Right renal cortex interstitium (tissue), 3 donors: ENCODE measurements around the gene TOR1AIP2. TPM values are rescaled to one million over a fixed set of nuclear protein-coding genes. Genes with fewer than 3 reads are reported as not detected.
"Not testable (repeated sequence)": the region's sequence is repeated elsewhere in the genome, so short reads cannot be mapped to it uniquely, and the experiment has no call there.

Source experiments
- DNase-seq, 3 donors: peaks; one replicate each; pipeline ENCODE4 v3.0.0-alpha.2; 2013; ENCODE audit warnings: low read depth in 3 of 3, low spot score in 2 of 3
- polyA plus RNA-seq, 3 donors: library from polyadenylated mRNA; unstranded; fragments of 120-200 nt; gene quantifications; one replicate each; pipeline ENCODE4 v1.2.1, GENCODE V29; 2013; ENCODE audit not compliant: insufficient read length in 3 of 3

Gene TOR1AIP2
- polyA plus RNA-seq, 3 donors, result 28.6 to 34.7 (median 31.8) TPM

DNA sequence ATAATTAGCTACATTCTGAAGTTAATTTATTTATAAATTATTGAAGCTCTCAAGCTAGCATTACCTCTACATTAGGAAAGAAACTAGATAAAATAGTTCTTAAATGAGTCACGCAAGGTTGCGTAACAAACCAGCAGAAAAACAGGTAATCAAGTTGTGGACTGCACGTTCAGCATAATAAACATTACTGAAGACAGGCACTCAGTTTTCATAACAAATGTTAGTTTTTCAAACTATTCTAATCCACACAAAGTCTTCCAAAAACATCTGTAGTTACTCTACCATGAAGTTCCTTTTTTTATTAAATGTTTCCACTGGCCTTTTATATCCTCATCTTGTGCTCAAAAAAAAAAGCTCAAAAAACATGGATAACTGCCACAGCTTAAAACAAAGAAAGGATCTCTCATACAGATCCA is 1.3 kb downstream of the TOR1AIP2 start:
- DNase-seq, result no peak

DNA sequence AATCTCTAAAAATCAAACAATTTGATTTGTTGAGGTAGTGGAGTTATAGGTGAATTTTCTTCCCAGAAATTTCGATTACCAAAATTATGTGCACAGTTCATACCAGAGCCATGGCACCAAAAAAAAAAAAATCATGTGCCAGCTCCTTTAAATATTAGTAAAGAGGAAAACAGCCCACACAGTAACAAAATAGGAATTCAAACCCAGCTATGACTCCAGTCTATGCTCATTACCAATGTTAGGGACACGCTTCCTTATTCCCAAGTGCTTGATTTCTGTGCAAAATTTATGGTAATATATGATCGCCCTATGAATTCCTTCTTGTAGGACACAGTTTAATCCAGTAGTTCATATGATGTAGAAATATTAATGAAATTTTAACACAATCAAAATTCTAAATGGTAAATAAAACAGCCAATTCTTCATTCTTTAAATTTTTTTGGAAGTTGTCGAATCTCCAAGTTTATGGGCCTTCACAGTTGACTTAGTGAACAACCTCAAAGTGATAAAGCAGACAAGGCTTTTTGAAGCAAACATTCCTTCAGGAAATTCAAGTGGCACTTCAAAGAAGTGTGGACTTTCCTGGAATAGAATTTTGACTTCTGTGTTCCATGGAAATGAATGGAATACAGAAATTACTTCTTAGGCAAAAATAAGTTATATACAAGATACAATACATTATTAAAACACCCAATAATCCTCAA is 1.9 kb downstream of the TOR1AIP2 start:
- DNase-seq, result no peak

DNA sequence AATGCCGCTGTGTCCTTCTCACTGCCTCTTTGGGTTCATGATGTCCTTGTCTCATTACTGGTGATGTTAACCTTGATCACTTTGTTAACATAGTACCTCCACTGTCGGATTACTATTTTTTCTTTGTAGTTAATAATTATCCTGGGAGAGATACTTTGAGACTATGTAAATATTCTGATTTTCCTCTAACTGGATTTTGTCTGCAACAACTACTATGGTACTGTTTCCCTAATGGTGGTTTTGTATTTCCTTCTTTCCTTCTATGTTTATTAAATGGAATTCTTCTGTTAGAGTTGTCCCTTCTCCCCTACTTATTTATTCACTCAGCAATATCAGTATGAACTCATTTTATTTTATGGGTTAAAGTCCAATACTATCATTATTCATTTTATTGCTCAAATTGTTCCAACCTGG is 4.2 kb downstream of the TOR1AIP2 start:
- DNase-seq, result no peak

DNA sequence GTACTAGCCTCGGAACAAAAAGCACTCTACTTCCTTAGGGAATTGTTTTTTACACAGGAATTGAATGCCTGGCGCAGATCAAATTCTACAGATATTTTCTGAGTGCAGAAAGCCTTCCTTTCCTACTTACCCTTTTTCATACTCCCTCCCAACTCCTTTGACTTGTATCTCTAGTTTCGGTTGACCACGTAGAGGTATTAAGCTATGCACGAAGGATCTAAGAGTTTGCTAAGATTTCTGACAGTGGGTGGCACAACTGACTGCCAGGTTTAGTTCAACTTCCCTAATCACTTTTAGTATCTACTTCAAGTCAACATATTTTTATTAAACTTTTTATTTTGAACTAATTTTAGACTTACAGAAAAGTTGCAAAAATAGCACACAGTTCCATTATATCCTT is 5.0 kb downstream of the TOR1AIP2 start:
- DNase-seq, result no peak

DNA sequence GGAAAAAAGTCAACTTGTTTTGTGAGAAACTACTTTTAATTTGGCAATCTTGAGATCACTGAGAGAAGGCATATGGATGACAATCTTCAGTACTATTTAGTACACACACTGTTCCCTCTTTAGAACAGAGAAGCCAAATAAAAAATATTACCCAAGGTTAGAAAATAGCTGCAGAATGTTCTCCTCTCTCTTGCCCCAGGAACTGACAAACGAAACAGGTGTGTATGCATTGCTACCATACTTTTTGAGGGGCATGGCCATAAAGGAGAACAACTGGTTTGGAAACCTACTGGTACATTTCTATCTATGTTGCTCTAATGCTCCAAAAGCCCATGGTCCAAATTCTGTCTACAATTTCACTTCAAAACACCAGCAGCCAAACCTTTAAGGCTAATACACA is 5.7 kb downstream of the TOR1AIP2 start:
- no peak for DNase-seq

DNA sequence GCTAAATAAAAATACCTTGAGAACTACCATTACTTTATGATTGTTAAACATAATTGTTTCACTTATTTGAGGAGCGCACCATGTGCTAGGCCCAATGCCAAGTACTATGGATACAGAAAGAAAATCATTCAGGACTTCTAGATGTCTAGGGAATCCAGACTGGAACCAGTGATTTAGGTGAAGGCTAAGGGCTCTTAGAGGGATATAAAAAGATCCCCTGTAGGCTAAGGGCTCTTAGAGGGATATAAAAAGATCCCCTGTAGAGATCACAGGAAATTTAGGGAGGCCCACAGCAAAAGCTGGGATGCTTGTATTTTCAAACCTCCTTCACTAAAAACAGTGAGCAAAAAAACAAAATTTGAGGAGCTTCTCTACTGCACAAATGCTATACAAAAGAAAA is 6.7 kb downstream of the TOR1AIP2 start:
- no peak for DNase-seq

DNA sequence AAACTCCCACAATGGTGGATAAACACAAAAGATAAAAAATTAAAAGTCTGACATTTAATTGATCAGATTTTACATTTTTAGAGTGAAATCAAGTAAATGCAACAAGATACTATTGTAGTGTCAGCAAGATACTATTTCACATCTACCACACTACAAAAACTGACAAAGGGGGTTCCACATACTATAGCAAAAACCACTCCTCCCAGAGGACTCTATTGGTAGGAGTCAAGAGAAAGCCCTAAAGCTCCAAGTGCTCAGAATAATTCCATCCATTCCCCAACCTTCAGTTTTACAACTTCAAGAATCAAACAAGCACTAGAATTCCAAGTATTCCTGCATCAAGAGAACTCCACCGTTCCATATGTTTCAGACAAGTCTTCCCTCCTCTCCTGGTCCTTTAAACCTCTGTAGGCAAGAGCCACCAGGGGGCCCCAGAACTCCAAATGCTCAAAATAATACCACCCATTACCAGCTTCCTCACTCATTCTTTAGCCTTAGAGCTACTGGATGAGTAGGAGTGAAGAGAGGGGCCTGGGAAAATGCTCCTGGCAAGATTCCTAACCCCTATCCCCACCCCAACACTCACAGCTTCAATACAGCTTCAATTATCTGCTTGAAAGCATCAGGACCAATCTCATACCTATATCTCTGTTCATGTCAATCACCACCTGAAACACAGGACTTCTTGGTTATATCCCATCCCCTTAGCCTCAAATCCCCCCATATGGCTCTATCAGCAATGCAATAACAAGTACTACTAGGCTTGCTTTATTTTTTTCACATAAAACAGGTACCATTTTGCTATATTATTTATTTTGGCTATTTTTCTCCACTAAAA is 9.9 kb downstream of the TOR1AIP2 start:
- no peak for DNase-seq

DNA sequence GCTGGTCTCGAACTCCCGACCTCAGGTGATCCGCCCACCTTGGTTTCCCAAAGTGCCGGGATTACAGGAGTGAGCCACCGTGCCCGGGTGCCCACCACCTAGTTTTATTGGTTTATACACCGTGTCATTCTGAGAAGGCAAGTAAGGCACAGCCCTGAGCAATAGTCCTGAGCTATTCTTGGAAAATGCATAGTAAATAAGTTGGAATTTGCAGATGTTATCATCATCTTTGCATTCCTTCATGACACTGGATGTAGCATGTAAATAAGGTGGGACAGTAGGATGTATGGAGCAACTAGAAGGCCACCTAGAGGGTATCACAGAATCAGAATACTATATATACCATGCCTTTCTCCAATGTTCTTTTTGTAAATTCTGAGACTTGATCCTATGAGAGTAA is 11.0 kb downstream of the TOR1AIP2 start:
- DNase-seq, result no peak

DNA sequence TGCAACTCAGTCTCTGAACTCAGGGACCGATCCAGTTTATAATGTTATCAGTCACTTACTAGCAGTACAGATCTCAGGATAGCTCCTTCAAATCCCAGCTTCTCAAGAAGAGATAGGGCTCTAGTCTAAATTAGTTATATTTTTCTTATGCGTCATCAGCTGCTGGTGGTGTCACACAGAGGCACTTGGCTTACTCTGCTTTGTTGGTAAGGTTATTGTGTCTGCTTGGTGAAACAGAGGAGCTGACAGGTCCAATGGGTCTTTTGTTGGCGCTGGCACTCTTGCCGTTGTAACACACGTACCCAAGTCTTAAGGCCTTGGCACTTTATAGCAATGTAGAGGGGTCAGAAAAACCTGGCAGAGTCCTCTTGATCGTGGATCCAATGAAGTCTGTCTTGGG is 12.2 kb downstream of the TOR1AIP2 start:
- no peak for DNase-seq

DNA sequence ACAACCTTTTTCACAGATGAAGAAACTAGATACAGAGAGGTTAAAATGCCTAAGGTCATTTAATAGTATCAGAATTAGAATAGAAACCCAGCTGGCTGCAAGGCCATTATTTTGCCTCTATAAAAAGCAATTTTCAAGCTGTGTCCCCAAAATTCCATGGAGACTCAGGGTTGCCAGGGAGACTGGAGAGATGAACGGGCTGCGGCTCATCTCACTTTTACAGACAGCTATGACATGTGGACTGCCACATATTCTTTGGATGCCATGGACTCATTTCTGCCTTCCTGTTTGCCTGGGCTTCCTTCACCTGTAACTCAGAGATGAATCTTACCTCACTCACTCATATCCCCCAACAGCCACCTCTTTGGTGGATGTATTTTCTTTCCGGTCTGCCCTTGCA is 17.0 kb downstream of the TOR1AIP2 start:
- no peak for DNase-seq

DNA sequence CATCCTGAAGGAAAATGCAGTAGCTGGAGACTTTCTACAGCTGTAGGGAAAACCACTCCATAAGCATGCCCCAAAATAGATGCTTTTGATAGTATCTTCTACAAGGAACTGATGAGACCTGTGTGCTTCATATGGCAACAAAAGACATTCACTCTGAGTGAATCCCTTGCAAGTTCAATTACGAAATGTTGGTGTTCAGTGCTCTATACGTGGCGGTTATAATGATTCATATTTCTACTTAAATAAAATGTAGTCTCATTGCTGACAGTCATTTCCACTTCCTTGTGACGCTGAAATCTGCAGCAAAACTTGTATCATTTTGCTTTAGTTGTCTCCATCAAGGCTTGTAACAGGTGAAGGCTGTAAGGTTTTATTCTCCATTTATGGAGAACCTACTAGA is 20.6 kb downstream of the TOR1AIP2 start:
- DNase-seq, result no peak

DNA sequence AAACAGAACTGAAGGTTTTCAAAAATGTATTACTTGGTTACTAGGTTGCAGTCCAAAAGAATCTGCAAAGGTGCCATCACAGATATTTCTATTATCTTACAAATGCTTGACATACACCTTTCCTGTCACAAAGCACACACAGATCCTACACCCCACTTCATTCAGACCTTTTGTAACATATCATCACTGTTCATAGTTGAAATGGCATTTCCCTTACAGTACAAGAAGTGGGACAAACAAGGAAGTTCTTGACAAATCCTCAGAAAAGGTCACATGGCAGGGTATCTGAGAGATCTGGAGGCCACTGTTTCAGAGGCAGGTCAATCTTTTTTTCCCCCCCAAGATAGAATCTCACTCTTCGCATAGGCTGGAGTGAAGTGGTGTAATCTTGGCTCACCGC is 21.3 kb downstream of the TOR1AIP2 start:
- DNase-seq, result no peak

DNA sequence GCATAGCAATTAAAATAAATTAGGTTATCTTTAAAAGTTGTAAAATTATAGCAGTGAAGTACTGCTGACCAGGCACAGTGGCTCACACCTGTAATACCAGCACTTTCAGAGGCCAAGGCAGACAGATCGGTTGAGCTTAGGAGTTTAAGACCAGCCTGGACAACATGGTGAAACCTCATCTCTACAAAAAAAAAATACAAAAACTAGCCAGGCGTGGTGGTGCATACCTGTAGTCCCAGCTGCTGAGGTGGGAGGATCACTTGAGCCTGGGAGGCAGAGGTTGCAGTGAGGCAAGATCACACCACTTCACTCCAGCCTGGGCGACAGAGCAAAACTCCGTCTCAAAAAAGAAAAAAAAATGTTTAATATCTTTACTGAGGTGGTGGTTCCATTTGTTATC is 21.8 kb downstream of the TOR1AIP2 start:
- DNase-seq, result not testable (repeated sequence)

DNA sequence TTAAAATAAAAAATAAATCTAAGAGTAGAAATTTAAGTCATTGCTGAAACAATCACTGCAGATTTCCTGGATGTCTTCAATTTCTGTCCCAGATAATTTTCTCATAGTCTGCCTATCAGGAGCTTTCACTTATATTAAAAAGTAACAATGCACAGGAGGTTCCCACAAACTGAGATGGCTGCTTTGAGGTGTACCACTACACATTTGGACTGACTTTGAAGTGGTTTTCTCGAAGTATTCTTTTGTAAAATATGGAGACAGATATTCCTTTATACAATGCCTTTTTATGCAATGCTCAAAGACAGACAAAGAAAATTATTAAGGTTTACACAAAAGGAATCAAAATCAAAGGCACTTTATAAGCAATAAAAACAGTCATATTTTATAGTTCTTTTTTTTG is 24.5 kb downstream of the TOR1AIP2 start:
- DNase-seq, result no peak

DNA sequence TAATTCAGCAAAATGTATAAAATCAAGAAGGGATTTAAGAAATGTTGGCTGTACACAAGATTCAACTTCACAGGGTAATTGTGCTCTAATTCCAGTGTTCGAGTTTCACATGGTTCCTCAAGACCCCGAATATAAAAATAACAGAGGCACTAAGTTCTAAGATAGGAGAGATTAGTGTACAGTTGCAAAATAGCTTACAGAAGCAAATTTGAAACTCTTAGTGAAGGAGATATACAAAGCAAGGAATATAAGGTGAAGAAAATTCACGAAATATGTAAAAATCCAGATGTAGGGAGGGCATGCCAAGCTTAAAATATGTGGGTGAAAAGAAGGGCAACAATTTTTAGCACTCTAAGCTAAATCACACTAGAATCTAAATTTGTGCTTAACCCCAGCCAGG is 29.4 kb downstream of the TOR1AIP2 start:
- DNase-seq, result no peak

DNA sequence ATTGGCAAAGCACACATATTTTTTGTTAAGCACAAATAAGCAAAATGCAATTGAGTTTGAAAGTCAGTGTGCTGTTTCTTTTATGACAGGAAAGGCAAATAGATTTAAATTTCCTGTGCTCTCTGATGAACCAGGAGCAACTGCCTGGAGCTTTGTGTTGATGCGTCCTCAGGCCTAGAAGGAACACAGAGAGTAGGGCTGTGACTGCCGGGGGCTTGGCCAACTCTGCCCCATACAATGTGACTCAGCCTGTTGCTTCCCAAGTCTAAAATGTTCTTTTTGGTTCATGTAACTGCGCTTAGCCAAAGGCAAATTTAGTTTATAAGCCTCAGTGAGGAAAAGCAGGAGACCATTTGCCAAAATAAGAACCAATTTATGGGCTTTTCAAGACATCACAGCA is 37.5 kb downstream of the TOR1AIP2 start:
- no peak for DNase-seq

DNA sequence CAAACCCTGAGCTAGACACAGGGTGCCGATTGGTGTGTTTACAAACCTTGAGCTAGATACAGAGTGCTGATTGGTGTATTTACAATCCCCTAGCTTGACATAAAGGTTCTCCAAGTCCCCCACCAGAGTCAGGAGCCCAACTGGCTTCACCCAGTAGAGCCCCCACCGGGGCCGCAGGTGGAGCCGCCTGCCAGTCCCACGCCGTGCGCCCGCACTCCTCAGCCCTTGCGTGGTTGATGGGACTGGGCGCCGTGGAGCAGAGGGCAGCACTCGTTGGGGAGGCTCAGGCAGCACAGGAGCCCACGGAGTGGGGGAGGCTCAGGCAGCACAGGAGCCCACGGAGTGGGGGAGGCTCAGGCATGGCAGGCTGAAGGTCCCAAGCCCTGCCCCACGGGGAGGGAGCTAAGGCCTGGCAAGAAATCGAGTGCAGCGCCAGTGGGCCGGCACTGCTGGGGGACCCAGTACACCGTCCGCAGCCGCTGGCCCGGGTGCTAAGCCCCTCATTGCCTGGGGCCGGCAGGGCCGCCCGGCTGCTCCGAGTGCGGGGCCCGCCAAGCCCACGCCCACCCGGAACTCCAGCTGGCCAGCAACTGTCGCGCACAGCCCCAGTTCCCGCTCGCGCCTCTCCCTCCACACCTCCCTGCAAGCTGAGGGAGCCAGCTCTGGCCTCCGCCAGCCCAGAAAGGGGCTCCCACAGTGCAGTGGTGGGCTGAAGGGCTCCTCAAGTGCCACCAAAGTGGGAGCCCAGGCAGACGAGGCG is 40.7 kb downstream of the TOR1AIP2 start:
- not testable (repeated sequence) for DNase-seq

DNA sequence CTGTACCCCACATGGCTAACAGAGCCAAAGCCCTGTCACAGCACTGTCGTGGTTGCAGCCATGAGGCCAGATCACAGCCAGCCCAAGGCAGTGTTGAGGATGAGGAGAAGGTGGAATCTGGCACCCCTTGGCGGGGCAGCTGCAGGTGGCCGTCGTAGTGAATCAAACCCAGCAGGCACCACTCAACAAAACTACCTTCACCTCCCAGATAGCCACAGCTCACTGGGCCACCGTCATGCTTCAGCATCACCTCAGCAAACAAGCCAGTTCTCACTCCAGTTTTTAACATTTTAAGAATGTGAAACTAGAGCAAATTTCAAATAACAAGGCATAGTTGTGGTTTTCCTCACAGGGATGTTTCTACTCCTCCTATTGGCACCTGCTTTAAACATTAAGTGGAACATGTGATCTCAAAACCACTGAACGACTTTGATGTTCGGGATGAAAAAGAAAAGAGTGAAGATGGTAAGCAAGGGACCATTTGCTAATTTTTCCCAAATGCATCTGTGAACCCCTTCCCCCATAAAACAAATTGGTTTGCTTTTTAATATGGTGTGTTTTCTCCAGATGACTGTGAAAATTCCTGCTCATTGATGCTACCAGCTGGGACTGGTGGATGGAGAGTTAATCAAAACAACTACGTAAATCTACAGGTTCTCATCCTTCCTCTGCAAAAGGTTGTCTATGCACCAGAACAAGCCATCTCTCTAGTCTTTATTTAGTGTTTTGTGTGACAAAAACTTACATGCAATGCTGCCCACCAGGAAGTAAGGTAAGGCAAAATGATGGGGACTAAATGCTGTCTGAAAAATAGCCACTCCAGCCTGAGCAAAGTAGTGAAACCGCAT is 45.5 kb downstream of the TOR1AIP2 start:
- no peak for DNase-seq

DNA sequence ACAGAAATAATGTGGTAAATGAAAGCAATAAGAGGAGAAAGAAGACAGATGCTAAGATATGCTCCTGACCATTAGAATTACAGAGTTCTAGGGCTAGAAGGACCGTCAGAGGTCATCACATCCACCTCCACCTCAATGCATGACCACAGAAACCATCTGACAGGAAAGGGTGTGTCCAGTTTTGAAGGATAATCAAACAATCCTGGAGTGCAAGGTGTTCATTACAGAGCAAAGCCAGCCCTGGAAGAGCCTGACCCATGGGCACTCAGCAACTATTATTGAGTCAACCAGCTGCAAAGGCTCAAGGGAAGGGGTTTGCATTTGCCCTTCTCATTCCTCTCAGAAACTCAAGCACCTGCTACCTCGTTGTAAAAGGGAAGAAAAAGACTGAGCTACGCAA is 46.4 kb downstream of the TOR1AIP2 start:
- no peak for DNase-seq

DNA sequence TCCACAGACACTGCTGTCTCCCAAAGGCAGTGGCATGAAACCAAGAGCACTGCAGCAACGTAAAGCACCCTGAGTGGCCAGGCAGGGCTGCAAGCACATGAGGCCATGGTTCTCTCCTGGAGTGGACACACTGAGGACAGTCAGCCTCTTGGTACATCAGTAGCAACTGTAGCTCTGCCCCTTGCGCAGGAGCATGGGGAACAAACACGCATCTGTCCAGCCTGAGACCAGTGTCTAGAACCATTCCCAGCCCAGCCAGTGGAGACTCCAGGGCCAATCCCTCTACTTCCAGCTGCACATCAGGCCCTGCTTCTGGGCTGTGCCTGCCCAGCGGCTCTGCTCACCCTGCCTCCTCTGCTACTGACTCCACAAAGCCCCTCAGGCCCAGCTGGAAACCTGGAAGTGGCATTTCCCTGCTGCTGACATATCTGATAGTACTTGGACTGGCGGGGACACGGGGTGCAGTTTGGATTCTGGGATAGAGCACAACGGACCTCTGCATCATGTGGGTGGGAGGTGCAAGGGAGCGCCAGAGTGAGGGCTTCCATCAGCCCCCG is 49.0 kb downstream of the TOR1AIP2 start:
- no peak for DNase-seq
